Measurements from ENCODE around the gene SPATS1. TPM values are rescaled to one million over a fixed set of nuclear protein-coding genes. Genes with fewer than 3 reads are reported as not detected.

SPATS1 gene
- polyA plus RNA-seq, 1 donor from 2014 or later = not detected

GRCh38 chr6:44386364-44386928 lies 44.0 kb downstream of the SPATS1 start:
- Histone ChIP-seq H3K27ac (ENCODE audit: low read length) (peak overlapping the region; percentile 95), H3K4me3 (ENCODE audit: low read length) (peak overlapping the region; percentile 84), H3K27me3 (ENCODE audit: insufficient read depth, low read depth, low read length) (no peaks in the 10 kb centered on the region), H3K9ac (ENCODE audit: low read length) (peak overlapping the region; percentile 76), H3K79me2 (replicated peaks; ENCODE audit: insufficient read depth, low read length) (peaks cover 26% of the 10 kb centered on the region), H4K20me1 (ENCODE audit: insufficient read depth) (no peaks in the 10 kb centered on the region), H3F3A (ENCODE audit: insufficient read depth, low read length, poor library complexity, severe bottlenecking) (no peaks in the 10 kb centered on the region), H3K9me2 (ENCODE audit: insufficient read depth, low read length) (peaks cover 3% of the 10 kb centered on the region), H2AFZ (ENCODE audit: low read depth, low read length) (peak overlapping the region; percentile 81), H3K36me3 (ENCODE audit: insufficient read depth, low read length) (no peaks in the 10 kb centered on the region), H3K4me2 (ENCODE audit: low read length) (peak overlapping the region; percentile 90), H3K9me3 (ENCODE audit: low read length) (no peaks in the 10 kb centered on the region)
- no peak for TF ChIP-seq TAF1 (IDR thresholded peaks at IDR 0.05; ENCODE audit: low read depth)
- no peak for TF ChIP-seq REST (IDR thresholded peaks at IDR 0.05; ENCODE audit: borderline replicate concordance)
- TF ChIP-seq SMC3 (conservative IDR thresholded peaks at IDR 0.05; ENCODE audit: poor library complexity) = no peak
- no peak for TF ChIP-seq EP300 (conservative IDR thresholded peaks at IDR 0.05; ENCODE audit: poor library complexity, severe bottlenecking)
- no peak for TF ChIP-seq EZH2 (IDR thresholded peaks at IDR 0.05; ENCODE audit: borderline replicate concordance, insufficient read depth, low read length, poor library complexity, severe bottlenecking)
- TF ChIP-seq CTCF (IDR thresholded peaks at IDR 0.05; ENCODE audit: poor library complexity, severe bottlenecking) = no peak
- no peak for TF ChIP-seq POLR2AphosphoS5 (IDR thresholded peaks at IDR 0.05)
- no peak for TF ChIP-seq RAD21 (conservative IDR thresholded peaks at IDR 0.05)
- TF ChIP-seq MXI1 (conservative IDR thresholded peaks at IDR 0.05; ENCODE audit: poor library complexity, severe bottlenecking) = no peak

GRCh38 chr6:44386929-44387345 lies 44.5 kb downstream of the SPATS1 start:
- Histone ChIP-seq H3K9me2 (ENCODE audit: insufficient read depth, low read length) (peaks cover 3% of the 10 kb centered on the region), H3K9ac (ENCODE audit: low read length) (peak overlapping the region; percentile 76), H3K9me3 (ENCODE audit: low read length) (no peaks in the 10 kb centered on the region), H3K36me3 (ENCODE audit: insufficient read depth, low read length) (no peaks in the 10 kb centered on the region), H3K79me2 (replicated peaks; ENCODE audit: insufficient read depth, low read length) (peaks cover 26% of the 10 kb centered on the region), H3K4me2 (ENCODE audit: low read length) (peak overlapping the region; percentile 90), H2AFZ (ENCODE audit: low read depth, low read length) (peak overlapping the region; percentile 81), H4K20me1 (ENCODE audit: insufficient read depth) (no peaks in the 10 kb centered on the region), H3F3A (ENCODE audit: insufficient read depth, low read length, poor library complexity, severe bottlenecking) (no peaks in the 10 kb centered on the region), H3K4me3 (ENCODE audit: low read length) (peak overlapping the region; percentile 84), H3K27me3 (ENCODE audit: insufficient read depth, low read depth, low read length) (no peaks in the 10 kb centered on the region), H3K27ac (ENCODE audit: low read length) (peak overlapping the region; percentile 95)
- TF ChIP-seq REST (IDR thresholded peaks at IDR 0.05; ENCODE audit: borderline replicate concordance) (peak; percentile 6), EP300 (conservative IDR thresholded peaks at IDR 0.05; ENCODE audit: poor library complexity, severe bottlenecking) (no peak)
